ENCODE results near the gene TSPEAR.

GRCh38 chr21:44532712-44533111, 178.7 kb downstream of the TSPEAR start:
- TF ChIP-seq POLR2A (IDR thresholded peaks at IDR 0.05) (no peak), CTCF (IDR thresholded peaks at IDR 0.05) (no peak)

Measured in testis (tissue), 2 donors.